Activated CD8-positive, alpha-beta T cell treated with anti-CD3 and anti-CD28 coated beads, Interleukin-2, amount 10 ng/mL, durations not matched to agents 7 days and 5 days (primary cell): ENCODE measurements around the gene C11orf21. TPM values are rescaled to one million over a fixed set of nuclear protein-coding genes. Genes with fewer than 3 reads are reported as not detected.

ENCODE experiments used
- ATAC-seq: fragments of 150-1000 bp; cut with Tn5 transposase; one replicate; pipeline ENCODE4 v1.10.0; 2021; ENCODE audit warnings: moderate library complexity
- CTCF ChIA-PET: fragments of 350-600 bp; sonication (Branson Sonifier 250); formaldehyde crosslinking; loops from one replicate; lab custom pipeline; 2021; ENCODE audit warnings: antibody characterized with exemption; lab: Charles Lee
- POLR2A ChIA-PET: fragments of 350-600 bp; sonication (Branson Sonifier 250); formaldehyde crosslinking; loops from one replicate; lab custom pipeline; 2021; ENCODE audit warnings: antibody characterized with exemption; lab: Charles Lee
- DNase-seq: peaks from one replicate; pipeline ENCODE4 v3.0.0-alpha.2; 2020
- H3K27ac Mint-ChIP-seq: one replicate; pipeline ENCODE4 v1.8.0; 2021; ENCODE audit warnings: mild to moderate bottlenecking, mixed read lengths
- H3K27me3 Mint-ChIP-seq: one replicate; pipeline ENCODE4 v1.8.0; 2021; ENCODE audit warnings: low read depth, mixed read lengths
- H3K36me3 Mint-ChIP-seq: one replicate; pipeline ENCODE4 v1.8.0; 2021; ENCODE audit warnings: low read depth, mixed read lengths
- H3K4me1 Mint-ChIP-seq: one replicate; pipeline ENCODE4 v1.8.0; 2021; ENCODE audit warnings: low read depth, mixed read lengths
- H3K4me3 Mint-ChIP-seq: one replicate; pipeline ENCODE4 v1.8.0; 2021; ENCODE audit warnings: mild to moderate bottlenecking, mixed read lengths
- H3K9me3 Mint-ChIP-seq: one replicate; pipeline ENCODE4 v1.8.0; 2022; ENCODE audit warnings: mixed read lengths; ENCODE audit not compliant: insufficient read depth
- total RNA-seq, 2 experiments: library from RNA; stranded (reverse); gene quantifications; one replicate each; pipeline ENCODE4 v1.2.3, GENCODE V29; 2021

Gene C11orf21
- total RNA-seq, 2 experiments from 2014 or later: 37.1 to 43.2 TPM

- ATAC-seq (no peak), DNase-seq (peak; percentile 19)
- Mint-ChIP-seq H3K27ac (no peak overlapping the region), H3K9me3 (no peaks in the 10 kb centered on the region), H3K27me3 (peaks cover 25% of the 10 kb centered on the region), H3K4me1 (peaks cover 36% of the 10 kb centered on the region), H3K36me3 (no peaks in the 10 kb centered on the region), H3K4me3 (peak overlapping the region; percentile 28)
- POLR2A ChIA-PET: no interaction called here
- CTCF ChIA-PET: interaction anchor here (0.9 to 1.1 kb wide), 2 partner anchors 11 to 37 kb away, joined by 3 read pairs; no protein-coding TSS in a partner anchor
Measured at GRCh38 chr11:2267851-2268728, 33.6 kb downstream of the C11orf21 start.

- H3K4me1 Mint-ChIP-seq: peaks cover 36% of the 10 kb centered on the region
- no peaks in the 10 kb centered on the region for H3K36me3 Mint-ChIP-seq
- H3K9me3 Mint-ChIP-seq: no peaks in the 10 kb centered on the region
- H3K27ac Mint-ChIP-seq: no peak overlapping the region
- CTCF ChIA-PET: interaction anchor here (1.1 kb wide), 1 partner anchor 37 kb away, joined by 3 read pairs; no protein-coding TSS in a partner anchor
- POLR2A ChIA-PET: no interaction called here
- no peak overlapping the region for H3K4me3 Mint-ChIP-seq
- H3K27me3 Mint-ChIP-seq: peaks cover 18% of the 10 kb centered on the region
- ATAC-seq (no peak), DNase-seq (peak; percentile 18)
Measured at GRCh38 chr11:2267306-2267850, 34.3 kb downstream of the C11orf21 start.

- Mint-ChIP-seq H3K27ac (no peak overlapping the region), H3K27me3 (peaks cover 14% of the 10 kb centered on the region), H3K36me3 (no peaks in the 10 kb centered on the region), H3K4me3 (no peak overlapping the region), H3K9me3 (no peaks in the 10 kb centered on the region), H3K4me1 (peaks cover 36% of the 10 kb centered on the region)
- no peak for ATAC-seq
- POLR2A ChIA-PET: no interaction called here
- peak; percentile 15 for DNase-seq
- CTCF ChIA-PET: interaction anchor here (1.1 kb wide), 1 partner anchor 38 kb away, joined by 3 read pairs; no protein-coding TSS in a partner anchor
Measured at GRCh38 chr11:2266586-2267305, 35.0 kb downstream of the C11orf21 start.

GRCh38 chr11:2265854-2266585 is 35.7 kb downstream of the C11orf21 start:
- ChIA-PET POLR2A (no interaction called here), CTCF (interaction anchor here (1.0 to 1.2 kb wide), 2 partner anchors 36 to 80 kb away, joined by 3 read pairs; partner anchors contain the start of genes C11orf21 and TSPAN32)
- H3K4me1 Mint-ChIP-seq: peaks cover 36% of the 10 kb centered on the region
- H3K36me3 Mint-ChIP-seq: no peaks in the 10 kb centered on the region
- ATAC-seq (no peak), DNase-seq (peak; percentile 23)
- peak overlapping the region; percentile 63 for H3K27ac Mint-ChIP-seq
- H3K9me3 Mint-ChIP-seq: no peaks in the 10 kb centered on the region
- H3K27me3 Mint-ChIP-seq: peaks cover 11% of the 10 kb centered on the region
- no peak overlapping the region for H3K4me3 Mint-ChIP-seq

GRCh38 chr11:2265396-2265795 is 36.3 kb downstream of the C11orf21 start:
- Mint-ChIP-seq H3K4me3 (no peak overlapping the region), H3K36me3 (no peaks in the 10 kb centered on the region), H3K9me3 (no peaks in the 10 kb centered on the region), H3K27ac (no peak overlapping the region), H3K27me3 (peaks cover 7% of the 10 kb centered on the region), H3K4me1 (peaks cover 33% of the 10 kb centered on the region)
- CTCF ChIA-PET: interaction anchor here (1.0 to 1.2 kb wide), 2 partner anchors 36 to 79 kb away, joined by 3 read pairs; partner anchors contain the start of genes C11orf21 and TSPAN32
- peak; percentile 42 for ATAC-seq
- peak; percentile 36 for DNase-seq
- POLR2A ChIA-PET: no interaction called here

GRCh38 chr11:2264366-2265053 is 37.2 kb downstream of the C11orf21 start:
- DNase-seq (no peak), ATAC-seq (no peak)
- no peaks in the 10 kb centered on the region for H3K9me3 Mint-ChIP-seq
- ChIA-PET POLR2A (no interaction called here), CTCF (no interaction called here)
- peaks cover 7% of the 10 kb centered on the region for H3K27me3 Mint-ChIP-seq
- H3K4me1 Mint-ChIP-seq: peaks cover 33% of the 10 kb centered on the region
- no peaks in the 10 kb centered on the region for H3K36me3 Mint-ChIP-seq
- H3K4me3 Mint-ChIP-seq: no peak overlapping the region
- H3K27ac Mint-ChIP-seq: no peak overlapping the region

GRCh38 chr11:2263724-2264360 is 37.9 kb downstream of the C11orf21 start:
- no peak for ATAC-seq
- Mint-ChIP-seq H3K27me3 (peaks cover 4% of the 10 kb centered on the region), H3K4me3 (no peak overlapping the region), H3K4me1 (peaks cover 33% of the 10 kb centered on the region), H3K9me3 (no peaks in the 10 kb centered on the region), H3K27ac (no peak overlapping the region), H3K36me3 (no peaks in the 10 kb centered on the region)
- ChIA-PET CTCF (no interaction called here), POLR2A (no interaction called here)
- DNase-seq: no peak

GRCh38 chr11:2263071-2263565 is 38.6 kb downstream of the C11orf21 start:
- Mint-ChIP-seq H3K4me1 (peaks cover 27% of the 10 kb centered on the region), H3K4me3 (no peak overlapping the region), H3K27ac (no peak overlapping the region), H3K27me3 (no peaks in the 10 kb centered on the region), H3K9me3 (no peaks in the 10 kb centered on the region), H3K36me3 (no peaks in the 10 kb centered on the region)
- DNase-seq (no peak), ATAC-seq (no peak)
- ChIA-PET POLR2A (no interaction called here), CTCF (no interaction called here)

GRCh38 chr11:2262301-2263070 is 39.2 kb downstream of the C11orf21 start:
- Mint-ChIP-seq H3K4me1 (peaks cover 21% of the 10 kb centered on the region), H3K4me3 (no peak overlapping the region), H3K36me3 (no peaks in the 10 kb centered on the region), H3K27me3 (no peaks in the 10 kb centered on the region), H3K27ac (no peak overlapping the region), H3K9me3 (no peaks in the 10 kb centered on the region)
- POLR2A ChIA-PET: no interaction called here
- CTCF ChIA-PET: no interaction called here
- no peak for ATAC-seq
- no peak for DNase-seq
